Keratinocyte (primary cell): ENCODE data around the gene NAA16.

Experiments used
- EZH2 ChIP-seq: IDR thresholded peaks from one replicate; pipeline ENCODE4 v1.6.1; 2012; ENCODE audit warnings: inconsistent platforms, mild to moderate bottlenecking, low read length, moderate library complexity
- TF ChIP-seq, protein P1 (sequence below), 3 experiments: IDR thresholded peaks in 1 of 3; conservative IDR thresholded peaks in 1 of 3; optimal IDR thresholded peaks in 1 of 3; 2 replicates in 2 of 3; 3 replicates in 1 of 3; pipeline versions ENCODE3 to v1.5.1; 2011; ENCODE audit warnings: low read length in 3 of 3, mild to moderate bottlenecking in 3 of 3, moderate library complexity in 2 of 3, control low read depth in 1 of 3, inconsistent platforms in 1 of 3; ENCODE audit not compliant: insufficient read depth in 2 of 3; ENCODE audit errors: extremely low read depth in 1 of 3

DNA sequence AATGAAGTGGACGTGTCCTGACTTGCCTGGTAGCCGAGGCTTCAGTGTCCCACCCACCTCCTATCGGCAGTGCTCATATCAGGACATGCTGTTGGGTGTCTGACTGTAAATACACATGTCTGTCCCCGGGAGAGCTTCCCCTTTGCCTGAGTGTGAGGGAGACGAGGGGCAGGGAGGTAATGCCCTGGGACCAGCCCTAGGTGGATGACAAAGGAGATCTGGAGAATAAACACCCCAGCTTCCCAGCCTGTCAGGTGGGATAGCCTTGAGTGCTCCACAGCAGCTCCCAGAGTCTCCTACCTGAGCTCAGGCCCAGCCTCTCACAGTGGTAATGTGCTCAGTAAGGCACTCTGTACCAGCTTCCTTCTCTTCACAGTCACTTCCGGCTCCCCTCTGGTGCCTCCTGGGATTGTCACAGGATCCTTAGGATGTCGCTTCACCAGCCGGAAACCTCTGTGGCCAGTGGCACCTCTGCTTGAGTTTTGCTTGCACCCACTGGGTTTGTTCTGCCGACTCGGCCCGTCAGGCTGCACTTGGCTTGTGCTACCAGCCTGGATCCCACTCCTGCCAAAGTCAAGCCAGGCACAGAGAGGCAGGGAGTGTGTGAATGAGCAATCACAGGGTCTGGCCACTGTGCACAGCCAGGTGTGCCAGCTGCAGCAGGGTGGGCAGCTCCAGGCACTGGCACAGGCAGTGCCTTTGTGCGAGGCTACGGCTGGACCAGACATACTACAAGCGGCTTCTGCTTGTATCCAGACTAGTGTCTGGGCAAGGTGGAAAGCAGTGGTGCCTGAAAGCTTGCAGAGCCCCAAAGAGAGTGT, 91.8 kb downstream of the NAA16 start:
- TF ChIP-seq, protein P1, sequence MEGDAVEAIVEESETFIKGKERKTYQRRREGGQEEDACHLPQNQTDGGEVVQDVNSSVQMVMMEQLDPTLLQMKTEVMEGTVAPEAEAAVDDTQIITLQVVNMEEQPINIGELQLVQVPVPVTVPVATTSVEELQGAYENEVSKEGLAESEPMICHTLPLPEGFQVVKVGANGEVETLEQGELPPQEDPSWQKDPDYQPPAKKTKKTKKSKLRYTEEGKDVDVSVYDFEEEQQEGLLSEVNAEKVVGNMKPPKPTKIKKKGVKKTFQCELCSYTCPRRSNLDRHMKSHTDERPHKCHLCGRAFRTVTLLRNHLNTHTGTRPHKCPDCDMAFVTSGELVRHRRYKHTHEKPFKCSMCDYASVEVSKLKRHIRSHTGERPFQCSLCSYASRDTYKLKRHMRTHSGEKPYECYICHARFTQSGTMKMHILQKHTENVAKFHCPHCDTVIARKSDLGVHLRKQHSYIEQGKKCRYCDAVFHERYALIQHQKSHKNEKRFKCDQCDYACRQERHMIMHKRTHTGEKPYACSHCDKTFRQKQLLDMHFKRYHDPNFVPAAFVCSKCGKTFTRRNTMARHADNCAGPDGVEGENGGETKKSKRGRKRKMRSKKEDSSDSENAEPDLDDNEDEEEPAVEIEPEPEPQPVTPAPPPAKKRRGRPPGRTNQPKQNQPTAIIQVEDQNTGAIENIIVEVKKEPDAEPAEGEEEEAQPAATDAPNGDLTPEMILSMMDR (optimal IDR thresholded peaks at IDR 0.05 in 1 of 3, IDR thresholded peaks at IDR 0.05 in 1 of 3, conservative IDR thresholded peaks at IDR 0.05 in 1 of 3; ENCODE audit: extremely low read depth in 1 of 3, insufficient read depth in 2 of 3, low read length in 3 of 3) = no peak
- no peak for TF ChIP-seq EZH2
